ENCODE measurements around the gene CCDC73. TPM values are rescaled to one million over a fixed set of nuclear protein-coding genes. Genes with fewer than 3 reads are reported as not detected.

The CCDC73 gene
- total RNA-seq, 4 donors from 2014 or later, result not detected

DNA sequence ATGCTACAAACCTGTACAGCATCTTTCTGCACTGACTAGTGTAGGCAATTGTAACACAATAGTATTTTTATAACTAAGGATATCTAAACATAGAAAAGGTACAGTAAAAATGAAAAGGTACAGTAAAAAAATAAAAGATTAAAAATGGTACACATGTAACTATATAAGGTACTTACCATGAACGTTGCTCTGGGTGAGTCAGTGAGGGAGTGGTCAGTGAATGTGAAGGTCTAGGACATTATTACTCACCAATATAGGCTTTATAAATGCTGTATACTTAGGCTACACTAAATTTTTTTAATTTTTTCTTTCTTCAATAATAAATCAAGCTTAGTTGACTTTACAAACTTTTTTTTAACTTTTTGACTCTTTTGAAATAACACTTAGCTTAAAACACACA lies 150.9 kb downstream of the CCDC73 start:
- no peak for DNase-seq (ENCODE audit: low spot score in 2 of 2)
- WGBS, 2 donors, result 36 to 41% methylated on average over 1 of the region's 1 CpG
- intact Hi-C loops (cut with DNase I; ENCODE audit: low total_unique reads), result no loop called here
- no peak overlapping the region for H3K4me3 ChIP-seq (ENCODE audit: low read depth, poor library complexity, severe bottlenecking)
- TF ChIP-seq, protein P1, sequence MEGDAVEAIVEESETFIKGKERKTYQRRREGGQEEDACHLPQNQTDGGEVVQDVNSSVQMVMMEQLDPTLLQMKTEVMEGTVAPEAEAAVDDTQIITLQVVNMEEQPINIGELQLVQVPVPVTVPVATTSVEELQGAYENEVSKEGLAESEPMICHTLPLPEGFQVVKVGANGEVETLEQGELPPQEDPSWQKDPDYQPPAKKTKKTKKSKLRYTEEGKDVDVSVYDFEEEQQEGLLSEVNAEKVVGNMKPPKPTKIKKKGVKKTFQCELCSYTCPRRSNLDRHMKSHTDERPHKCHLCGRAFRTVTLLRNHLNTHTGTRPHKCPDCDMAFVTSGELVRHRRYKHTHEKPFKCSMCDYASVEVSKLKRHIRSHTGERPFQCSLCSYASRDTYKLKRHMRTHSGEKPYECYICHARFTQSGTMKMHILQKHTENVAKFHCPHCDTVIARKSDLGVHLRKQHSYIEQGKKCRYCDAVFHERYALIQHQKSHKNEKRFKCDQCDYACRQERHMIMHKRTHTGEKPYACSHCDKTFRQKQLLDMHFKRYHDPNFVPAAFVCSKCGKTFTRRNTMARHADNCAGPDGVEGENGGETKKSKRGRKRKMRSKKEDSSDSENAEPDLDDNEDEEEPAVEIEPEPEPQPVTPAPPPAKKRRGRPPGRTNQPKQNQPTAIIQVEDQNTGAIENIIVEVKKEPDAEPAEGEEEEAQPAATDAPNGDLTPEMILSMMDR (IDR thresholded peaks at IDR 0.05), result no peak
- no peak for TF ChIP-seq POLR2A (IDR thresholded peaks at IDR 0.05)

DNA sequence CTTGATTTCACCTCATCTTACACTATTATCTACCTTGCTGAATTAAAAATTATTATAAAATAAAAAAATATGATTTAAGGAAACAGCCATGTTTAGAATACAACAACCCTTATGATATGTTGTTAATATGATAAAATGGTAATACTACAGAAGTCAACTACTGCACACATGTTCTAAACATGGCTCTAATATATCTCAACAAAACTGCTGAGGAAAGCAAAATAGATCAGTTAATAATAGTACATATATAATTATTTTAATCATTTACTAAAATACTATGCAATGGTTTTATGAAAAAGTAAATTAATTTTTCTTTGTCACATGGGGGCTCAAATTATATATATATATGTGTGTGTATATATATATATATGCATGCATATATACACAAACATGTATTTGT lies 153.1 kb downstream of the CCDC73 start:
- TF ChIP-seq, protein P1 (IDR thresholded peaks at IDR 0.05), result no peak
- no peak for TF ChIP-seq POLR2A (IDR thresholded peaks at IDR 0.05)
- no peak for DNase-seq (ENCODE audit: low spot score in 2 of 2)
- no peak overlapping the region for H3K4me3 ChIP-seq (ENCODE audit: low read depth, poor library complexity, severe bottlenecking)
- intact Hi-C loops (cut with DNase I; ENCODE audit: low total_unique reads), result no loop called here

DNA sequence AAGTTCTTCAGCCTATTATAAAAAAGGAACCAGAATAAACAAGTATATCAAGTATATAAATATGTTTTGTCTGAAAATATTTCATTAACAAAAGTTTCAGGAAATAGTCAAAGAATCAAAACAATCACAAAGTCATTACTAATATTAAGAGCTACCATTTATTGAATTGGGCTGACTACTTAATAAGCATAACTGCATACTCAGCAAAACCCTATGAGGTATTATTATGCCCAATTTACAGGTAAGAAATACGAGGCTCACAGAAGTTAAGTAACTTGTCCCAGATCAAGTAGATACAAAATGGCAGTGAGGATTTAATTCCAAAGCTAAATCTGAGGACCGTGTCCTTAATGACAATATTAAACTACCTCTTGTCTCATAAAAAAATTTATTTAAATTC lies 158.6 kb downstream of the CCDC73 start:
- no peak overlapping the region for H3K4me3 ChIP-seq (ENCODE audit: low read depth, poor library complexity, severe bottlenecking)
- intact Hi-C loops (cut with DNase I; ENCODE audit: low total_unique reads), result no loop called here
- WGBS, 2 donors, result 79 to 82% methylated on average over 2 of the region's 2 CpGs
- no peak for TF ChIP-seq POLR2A (IDR thresholded peaks at IDR 0.05)
- TF ChIP-seq, protein P1 (IDR thresholded peaks at IDR 0.05), result no peak
- no peak for DNase-seq (ENCODE audit: low spot score in 2 of 2)

DNA sequence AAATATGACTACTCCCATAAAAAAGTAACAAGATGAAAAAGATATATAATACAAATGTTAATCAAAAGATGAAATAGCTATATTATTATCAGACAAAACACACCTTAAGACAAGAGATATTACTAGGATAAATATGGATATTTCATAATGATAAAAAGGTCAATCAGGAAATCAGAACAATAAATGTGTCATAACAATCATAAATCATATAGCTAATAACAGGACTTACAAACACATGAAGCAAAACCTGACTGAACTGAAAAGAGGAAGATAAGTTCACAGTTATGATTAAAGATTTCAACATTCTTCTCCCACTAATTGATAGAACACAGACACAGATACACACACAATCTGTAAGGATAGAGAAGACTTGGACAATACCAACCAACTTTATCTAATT lies 163.6 kb downstream of the CCDC73 start:
- DNase-seq (ENCODE audit: low spot score in 2 of 2), result no peak
- TF ChIP-seq, protein P1 (IDR thresholded peaks at IDR 0.05), result no peak
- no peak for TF ChIP-seq POLR2A (IDR thresholded peaks at IDR 0.05)
- intact Hi-C loops (cut with DNase I; ENCODE audit: low total_unique reads), result no loop called here
- no peak overlapping the region for H3K4me3 ChIP-seq (ENCODE audit: low read depth, poor library complexity, severe bottlenecking)

DNA sequence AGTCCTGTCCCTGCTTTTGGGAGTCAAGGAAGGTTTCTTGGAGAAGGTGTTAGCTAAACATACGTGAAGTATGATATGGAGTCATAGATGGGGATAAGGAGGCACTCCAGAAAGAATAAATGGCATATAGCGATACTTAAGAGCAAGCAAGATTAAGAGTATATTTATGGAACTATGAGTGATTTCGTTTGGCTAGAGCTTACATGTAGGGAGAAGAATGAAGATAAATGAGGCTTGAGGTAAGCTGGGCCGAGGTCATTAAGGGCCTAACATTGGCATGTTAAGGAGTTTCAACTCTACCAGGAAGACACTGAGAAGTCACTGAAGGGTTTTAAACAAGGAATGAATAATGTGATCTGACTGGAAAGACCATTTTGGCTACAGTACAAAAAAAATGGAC lies 177.6 kb downstream of the CCDC73 start:
- TF ChIP-seq, protein P1 (IDR thresholded peaks at IDR 0.05), result no peak
- no peak for TF ChIP-seq POLR2A (IDR thresholded peaks at IDR 0.05)
- intact Hi-C loops (cut with DNase I; ENCODE audit: low total_unique reads), result no loop called here
- H3K4me3 ChIP-seq (ENCODE audit: low read depth, poor library complexity, severe bottlenecking), result no peak overlapping the region
- 82 to 90% methylated on average over 4 of the region's 4 CpGs for WGBS, 2 donors
- DNase-seq (ENCODE audit: low spot score in 2 of 2), result no peak

DNA sequence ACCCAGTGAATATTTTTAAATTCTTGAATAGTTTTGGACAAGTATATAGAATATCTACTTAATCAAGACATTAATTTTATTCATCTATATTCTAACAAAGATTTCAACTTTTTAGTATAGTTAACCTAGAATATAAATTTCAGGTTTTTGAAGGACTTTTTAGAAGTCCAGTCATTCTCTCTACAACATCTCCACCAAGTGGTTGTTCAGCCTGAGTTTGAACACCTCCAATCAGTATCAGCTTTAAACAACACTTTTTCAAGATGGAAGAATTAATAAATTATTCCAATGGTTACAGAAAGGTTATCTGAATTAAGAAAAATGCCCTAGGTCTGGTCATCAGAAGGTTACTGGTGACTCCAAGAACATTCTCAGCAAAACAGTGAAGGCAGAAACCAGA lies 179.0 kb downstream of the CCDC73 start:
- intact Hi-C loops (cut with DNase I; ENCODE audit: low total_unique reads), result no loop called here
- DNase-seq (ENCODE audit: low spot score in 2 of 2), result no peak
- TF ChIP-seq, protein P1 (IDR thresholded peaks at IDR 0.05), result no peak
- no peak for TF ChIP-seq POLR2A (IDR thresholded peaks at IDR 0.05)
- no peak overlapping the region for H3K4me3 ChIP-seq (ENCODE audit: low read depth, poor library complexity, severe bottlenecking)
